A673 (cell line): ENCODE data around the gene MAGIX.

Experiments used
- EZH2 ChIP-seq: fragments of 200-600 bp; sonication (generic); IDR thresholded peaks from 2 replicates; pipeline ENCODE4 v1.6.1; 2017; ENCODE audit warnings: borderline replicate concordance, low read depth, mild to moderate bottlenecking, mixed read lengths, antibody characterized with exemption, low read length; ENCODE audit not compliant: poor library complexity, severe bottlenecking
- TF ChIP-seq, protein P1 (sequence below): fragments of 300-800, 200-600 bp; sonication (generic); conservative IDR thresholded peaks from 2 replicates; pipeline ENCODE4 v1.5.1; 2017; ENCODE audit warnings: low read depth, mild to moderate bottlenecking, antibody characterized with exemption, low read length, moderate library complexity, mixed read lengths

DNA sequence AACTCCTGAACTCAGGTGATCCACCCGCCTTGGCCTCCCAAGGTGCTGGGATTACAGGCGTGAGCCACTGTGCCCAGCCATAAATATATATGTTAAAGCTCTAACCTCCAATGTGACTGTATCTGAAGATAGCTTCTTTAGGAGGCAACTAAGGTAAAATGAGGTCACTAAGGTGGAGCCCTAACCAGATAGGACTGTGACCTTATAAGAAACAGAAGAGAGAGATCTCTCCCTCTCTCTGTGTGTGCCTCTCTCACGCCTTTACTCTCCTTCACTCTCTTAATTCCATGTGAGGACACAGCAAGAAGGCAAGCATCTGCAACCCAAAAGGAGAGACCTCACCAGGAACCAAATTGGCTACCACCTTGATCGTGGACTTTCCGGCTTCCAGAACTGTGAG lies 926 bp upstream of the MAGIX start:
- TF ChIP-seq, protein P1, sequence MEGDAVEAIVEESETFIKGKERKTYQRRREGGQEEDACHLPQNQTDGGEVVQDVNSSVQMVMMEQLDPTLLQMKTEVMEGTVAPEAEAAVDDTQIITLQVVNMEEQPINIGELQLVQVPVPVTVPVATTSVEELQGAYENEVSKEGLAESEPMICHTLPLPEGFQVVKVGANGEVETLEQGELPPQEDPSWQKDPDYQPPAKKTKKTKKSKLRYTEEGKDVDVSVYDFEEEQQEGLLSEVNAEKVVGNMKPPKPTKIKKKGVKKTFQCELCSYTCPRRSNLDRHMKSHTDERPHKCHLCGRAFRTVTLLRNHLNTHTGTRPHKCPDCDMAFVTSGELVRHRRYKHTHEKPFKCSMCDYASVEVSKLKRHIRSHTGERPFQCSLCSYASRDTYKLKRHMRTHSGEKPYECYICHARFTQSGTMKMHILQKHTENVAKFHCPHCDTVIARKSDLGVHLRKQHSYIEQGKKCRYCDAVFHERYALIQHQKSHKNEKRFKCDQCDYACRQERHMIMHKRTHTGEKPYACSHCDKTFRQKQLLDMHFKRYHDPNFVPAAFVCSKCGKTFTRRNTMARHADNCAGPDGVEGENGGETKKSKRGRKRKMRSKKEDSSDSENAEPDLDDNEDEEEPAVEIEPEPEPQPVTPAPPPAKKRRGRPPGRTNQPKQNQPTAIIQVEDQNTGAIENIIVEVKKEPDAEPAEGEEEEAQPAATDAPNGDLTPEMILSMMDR = no peak
- no peak for TF ChIP-seq EZH2
